HG02884 (cell line): ENCODE data around the gene SLC26A2.
A peak's percentile ranks its signal among the peaks of the same experiment; 100 is the strongest.

Experiments
- ATAC-seq: cut with Tn5 transposase; IDR thresholded peaks from one replicate; pipeline ENCODE4 v1.9.1; 2021; ENCODE audit warnings: mild to moderate bottlenecking, moderate library complexity; ENCODE audit not compliant: unreplicated experiment

Gene SLC26A2

DNA sequence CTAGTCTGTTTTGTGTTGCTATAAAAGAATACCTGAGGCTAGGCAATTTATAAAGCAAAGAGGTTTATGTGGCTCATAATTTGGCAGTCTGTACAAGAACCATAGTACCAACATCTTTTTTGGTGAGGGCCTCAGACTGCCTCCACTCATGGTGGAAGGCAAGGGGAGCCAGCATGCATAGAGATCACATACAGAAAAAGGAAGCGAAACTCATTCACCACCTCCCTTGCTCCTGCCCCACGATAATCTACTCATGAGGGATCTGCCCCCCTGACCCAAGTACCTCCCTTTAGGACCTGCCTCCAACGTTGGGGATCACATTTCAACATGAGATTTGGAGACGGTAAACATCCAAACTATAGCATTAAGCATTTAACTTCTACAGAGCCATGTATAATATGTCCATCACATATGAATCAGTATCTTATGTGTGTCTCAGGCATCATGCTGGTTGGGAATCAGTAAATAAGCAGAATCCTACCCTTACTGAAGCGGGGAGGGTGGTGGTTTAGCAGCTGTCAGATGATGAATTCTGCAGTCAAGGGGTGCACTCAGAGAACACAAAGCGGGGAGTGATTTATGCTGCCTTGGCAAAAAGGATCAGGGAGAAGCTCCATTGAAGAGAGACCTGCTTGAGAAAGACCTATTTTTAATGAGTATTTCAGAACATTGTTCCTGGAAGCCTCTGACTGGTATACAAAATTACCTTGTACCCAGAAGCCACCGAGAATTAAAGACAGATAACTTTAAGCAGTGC lies 74.8 kb downstream of the SLC26A2 start:
- peak; percentile 90 for ATAC-seq

DNA sequence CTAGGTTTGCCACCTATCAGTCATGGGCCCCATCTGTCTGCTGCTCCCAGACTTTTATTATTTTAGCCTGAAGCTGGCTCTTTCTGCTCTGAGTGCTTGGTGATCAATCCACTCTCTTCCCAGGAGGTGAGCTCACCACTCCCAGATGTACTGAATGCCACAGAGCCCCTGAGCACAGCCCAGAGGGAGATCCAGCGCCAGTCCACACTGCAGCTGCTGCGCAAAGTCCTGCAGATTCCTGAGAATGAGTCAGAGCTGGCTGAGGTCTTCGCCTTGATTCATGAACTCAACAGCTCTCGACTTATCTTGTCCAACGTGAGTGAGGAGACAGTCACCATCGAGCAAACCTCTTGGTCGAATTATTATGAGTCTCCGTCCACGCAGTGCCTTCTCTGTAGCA lies 76.0 kb downstream of the SLC26A2 start:
- no peak for ATAC-seq
